ENCODE results near the gene PTPRCAP. TPM values are rescaled to one million over a fixed set of nuclear protein-coding genes. Genes with fewer than 3 reads are reported as not detected.

The PTPRCAP gene, protein sequence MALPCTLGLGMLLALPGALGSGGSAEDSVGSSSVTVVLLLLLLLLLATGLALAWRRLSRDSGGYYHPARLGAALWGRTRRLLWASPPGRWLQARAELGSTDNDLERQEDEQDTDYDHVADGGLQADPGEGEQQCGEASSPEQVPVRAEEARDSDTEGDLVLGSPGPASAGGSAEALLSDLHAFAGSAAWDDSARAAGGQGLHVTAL
- 0.42 TPM in 1 of 2 replicates, not detected in the other for total RNA-seq

DNA sequence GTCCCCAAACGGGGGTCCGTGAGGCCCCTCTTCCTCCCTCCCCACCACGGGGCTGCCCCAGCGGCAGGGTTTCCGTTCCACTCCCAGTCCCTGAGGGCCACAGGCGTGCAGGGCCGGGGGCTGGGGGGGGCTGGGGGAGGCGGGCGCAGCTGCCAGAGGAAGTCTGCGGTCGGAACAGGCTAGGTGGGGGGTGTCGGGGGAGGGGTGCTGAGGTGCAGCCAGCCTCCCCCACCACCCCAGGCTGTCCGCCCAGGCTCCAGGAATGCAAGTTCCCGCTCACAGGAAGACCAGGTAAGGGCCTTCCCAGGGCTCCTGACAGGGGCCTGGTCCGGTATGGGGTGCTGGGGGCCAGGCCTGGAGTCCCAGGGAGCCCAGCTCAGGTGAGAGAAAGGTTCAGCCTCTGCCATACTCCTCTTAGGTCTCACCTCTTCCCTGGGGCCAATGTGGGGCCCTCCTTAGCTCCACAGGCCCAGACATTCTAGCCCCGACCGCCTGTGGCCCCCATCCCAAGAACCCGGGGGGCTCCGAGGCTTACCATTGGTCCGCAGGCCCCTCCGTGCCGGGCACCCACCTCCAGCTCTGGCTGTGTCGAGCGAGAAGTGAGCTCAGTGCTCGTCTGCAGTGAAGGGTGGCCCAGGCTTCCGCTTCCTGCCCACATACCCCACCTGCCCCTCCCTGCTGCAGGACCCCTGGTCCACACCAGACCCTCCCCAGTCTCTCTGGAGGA lies at the start of gene PTPRCAP:
Gene PTPRCAP, minus strand, starts transcription at position 601 of the 727 bp plus-strand sequence. Its CDS starts 63 bp downstream, at position 538.

DNA sequence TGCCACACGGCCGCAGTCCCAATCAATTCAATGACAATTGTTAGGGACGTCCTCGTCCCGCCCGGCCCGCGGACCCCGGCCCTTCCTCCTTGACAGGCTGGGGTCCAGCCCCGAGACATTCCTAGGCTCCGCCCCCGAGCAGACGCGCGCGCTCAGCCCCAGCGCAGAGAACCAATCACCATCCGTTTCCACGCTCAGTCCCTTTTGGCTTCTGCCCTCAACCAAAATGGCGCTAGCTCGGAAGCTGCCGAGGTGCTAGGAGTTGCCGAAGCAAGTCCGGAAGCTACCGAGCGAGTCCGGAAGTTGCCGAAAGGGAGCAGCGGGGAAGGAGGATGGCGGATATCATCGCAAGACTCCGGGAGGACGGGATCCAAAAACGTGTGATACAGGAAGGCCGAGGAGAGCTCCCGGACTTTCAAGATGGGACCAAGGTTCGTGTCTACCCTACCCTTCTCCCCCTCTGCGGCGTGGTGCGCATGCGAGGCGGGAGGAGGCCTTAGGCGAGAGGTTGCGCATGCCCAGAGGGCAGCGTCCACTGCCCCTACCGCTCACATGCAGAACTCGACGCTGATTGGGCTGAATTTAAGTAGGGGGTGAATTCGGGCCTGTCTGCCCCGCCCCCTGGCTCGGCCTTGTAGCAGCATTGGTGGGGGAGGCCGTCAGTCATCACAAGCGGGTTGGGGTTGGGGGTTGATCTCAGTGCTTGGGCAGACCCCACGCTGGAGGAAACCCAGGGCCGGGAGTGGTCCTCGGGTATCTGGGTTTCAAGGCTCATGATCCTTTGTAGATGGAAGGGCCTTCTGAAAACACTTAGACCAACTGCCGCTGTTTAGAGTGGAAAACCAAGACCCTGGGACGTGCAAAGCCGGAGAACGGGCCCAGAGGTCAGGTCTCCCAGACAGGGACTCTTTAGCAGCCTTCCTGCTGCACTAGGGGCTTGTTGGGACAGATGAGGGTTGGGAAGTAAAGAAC lies 45.6 kb upstream of the PTPRCAP start, which contains the start of gene AIP:
Gene AIP, plus strand, starts transcription at position 200 of the 972 bp plus-strand sequence. Its CDS starts 133 bp downstream, at position 333.

DNA sequence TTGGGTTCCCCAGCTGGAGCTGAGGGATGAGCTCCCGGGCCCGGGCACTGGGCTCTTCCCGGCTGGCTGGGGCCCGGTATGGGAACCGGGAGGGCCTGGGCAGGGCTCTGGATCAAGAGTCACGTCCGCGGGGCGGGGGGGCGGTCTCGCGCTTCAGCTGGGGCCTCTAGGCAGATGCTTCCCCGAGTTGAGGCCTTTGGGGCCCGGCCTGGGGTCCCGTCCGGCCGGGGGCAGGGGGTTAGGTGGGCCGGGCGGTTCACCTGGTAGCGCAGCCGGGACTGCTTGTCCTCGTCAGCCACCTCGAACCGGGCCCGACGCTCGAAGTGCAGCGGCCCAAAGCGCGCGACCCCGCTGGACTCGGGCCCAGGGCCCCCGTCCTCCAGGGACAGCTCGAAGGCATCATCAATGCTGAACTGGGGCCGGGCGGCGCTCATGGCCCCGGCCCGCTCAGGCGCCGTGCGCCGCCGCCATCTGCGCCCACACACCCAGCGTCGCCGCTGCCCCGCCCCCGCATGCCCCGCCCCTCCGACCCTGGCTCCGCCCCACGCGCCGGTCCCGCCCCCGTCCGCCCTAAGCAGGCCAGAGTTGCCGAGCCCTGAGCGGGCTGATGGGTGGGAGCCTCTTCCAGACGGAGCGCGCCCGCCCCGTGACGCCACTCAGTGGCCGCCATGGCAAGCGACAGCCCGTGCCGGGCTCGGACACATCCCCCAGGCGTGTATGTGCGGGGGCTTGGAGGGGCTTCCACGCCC lies 31.5 kb upstream of the PTPRCAP start, which contains the start of gene TMEM134:
Gene TMEM134, minus strand, starts transcription at position 493 of the 749 bp plus-strand sequence. Its CDS starts 59 bp downstream, at position 434.

DNA sequence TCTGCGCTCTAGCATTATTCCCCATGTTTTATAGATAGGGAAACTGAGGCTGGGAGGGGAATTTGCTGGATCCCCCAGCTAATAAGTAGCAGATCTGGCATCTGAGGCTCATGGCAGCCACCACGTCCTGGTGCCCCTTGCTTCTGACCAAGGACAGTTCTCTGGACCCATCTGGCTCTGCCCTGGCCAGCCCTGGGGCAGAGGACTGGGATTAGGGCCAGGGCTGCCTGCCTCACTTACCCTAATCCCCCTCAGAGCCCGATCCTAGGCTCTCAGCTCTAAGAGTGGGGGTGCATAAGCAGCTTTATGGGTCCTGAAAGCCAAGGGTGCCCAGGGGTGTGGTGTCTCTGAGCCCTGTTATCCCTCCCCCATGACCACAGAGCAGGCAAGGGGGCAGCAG lies 17.6 kb upstream of the PTPRCAP start, which contains the start of gene CABP4:
Gene CABP4, plus strand, starts transcription at position 301 of the 400 bp plus-strand sequence. Its CDS starts 70 bp downstream, at position 371.

DNA sequence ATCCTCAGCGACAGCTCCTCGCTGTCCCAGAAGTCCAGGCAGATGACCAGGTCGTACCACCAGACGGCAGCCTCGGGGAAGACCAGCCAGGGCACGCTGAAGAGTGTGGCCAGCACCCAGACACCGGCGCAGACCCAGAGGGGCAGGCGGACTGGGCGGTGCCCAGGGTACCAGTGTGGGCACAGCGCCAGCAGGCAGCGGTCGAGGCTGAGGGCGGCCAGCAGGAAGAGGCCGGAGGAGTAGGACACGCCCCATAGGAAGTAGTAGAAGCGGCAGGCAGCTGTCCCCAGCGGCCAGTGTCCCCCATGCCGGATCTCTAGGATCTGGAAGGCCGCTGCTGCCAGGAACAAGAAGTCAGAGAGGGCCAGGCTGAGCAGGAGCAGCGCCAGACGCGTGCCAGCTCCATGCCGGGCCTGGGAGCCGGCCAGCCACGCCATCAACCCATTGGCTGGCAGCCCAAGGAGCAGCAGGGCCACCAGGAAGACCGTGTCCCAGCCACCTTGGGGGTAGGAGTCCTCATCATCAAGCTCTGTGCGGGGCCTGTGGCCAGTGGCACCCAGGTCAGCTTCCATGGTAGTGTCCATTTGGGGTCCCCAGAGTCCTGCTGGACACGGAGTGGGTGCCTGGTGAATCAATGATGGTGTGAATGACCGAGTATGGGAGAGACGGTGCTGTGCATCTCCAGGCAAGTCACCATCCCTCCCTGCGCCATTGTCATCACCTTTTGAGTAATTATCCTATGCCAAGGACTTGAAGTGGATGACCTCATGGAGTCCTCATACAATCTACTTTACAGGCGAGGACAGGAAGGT lies 14.9 kb upstream of the PTPRCAP start, which contains the start of gene GPR152:
Gene GPR152, minus strand, starts transcription at position 589 of the 812 bp plus-strand sequence. Its CDS starts 5 bp downstream, at position 584.

DNA sequence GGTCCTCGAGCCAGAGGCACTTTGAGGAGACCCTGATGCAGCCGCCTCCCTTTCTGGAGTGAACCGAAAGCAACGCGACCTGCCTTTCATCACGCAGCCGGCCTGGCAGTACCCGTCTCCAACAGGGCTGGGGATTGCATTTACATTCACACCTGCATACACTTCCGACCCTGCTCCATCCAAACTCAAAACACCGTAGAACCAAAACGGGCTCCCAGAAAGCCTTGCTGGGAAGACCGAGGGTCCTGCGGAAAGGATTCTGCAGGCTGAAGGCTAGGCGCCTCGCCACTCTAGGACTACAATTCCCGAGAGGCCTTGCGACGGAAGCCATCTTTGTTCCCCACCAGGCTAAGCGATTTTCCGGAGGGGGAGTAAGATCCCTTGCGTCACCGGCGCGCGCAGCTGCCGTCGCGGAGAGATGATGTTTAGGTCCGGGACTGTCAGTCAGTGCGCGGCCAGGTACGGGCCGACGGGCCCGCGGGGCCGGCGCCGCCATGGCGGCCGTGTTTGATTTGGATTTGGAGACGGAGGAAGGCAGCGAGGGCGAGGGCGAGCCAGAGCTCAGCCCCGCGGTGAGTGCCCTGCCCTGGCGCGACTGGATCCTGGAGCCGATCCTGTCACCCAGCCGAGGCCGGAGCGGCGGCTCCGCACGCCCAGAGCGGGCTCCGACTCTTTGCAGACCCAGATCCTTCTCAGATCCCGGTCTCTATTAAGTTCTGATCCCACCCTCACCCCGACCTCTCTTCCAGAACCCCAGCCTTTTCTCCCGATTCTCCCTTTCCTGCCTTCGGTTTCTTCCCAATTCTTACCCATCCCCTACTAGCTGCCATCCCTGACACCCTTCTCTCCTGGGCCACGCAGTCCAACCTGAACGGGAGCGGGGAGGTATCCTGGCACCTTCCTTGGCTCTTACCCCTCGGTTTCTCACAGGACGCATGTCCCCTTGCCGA lies 9.2 kb downstream of the PTPRCAP start, which contains the start of gene RPS6KB2:
Gene RPS6KB2, plus strand, starts transcription at position 443 of the 950 bp plus-strand sequence. Its CDS starts 52 bp downstream, at position 495.

DNA sequence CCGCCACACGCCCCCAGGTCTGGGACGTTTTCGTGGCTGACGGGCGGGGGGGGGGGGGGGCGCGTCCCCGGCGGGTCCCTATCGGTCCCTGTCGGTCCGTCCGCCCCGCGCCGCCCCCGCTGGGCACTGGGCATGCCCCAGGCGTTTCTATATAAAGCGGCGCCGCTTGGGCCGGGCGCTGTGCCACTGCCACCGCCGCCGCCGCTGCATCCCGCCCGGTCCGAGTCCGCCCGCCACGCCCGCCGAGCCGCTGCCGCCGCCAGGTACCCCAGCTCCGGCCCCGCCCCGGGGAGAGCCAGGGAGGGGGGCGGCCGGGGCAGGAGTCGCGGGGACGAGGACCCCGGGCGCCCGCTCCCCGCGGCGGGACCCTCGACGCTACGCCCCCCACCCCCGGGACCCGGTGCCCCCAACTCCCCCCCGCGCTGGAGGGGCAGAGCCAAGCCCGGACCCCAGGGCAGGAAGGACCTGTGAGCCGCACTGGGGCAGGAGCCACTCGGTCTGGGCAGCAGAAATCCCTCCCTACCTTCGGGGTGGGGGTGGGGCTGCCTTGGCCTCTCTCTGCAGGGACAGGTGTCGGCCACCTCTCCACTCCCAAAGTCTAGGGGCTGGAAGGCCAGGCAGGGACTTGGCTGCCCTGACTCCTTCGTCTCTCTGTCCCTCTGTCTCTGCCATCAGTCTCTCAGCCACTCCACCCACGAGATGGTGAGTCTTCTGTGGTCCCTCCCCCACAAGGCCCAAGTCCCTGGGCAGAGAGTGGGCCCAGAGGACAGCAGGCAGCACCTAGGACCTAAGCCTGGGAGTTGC lies 21.8 kb downstream of the PTPRCAP start, which contains the start of gene CARNS1:
Gene CARNS1, plus strand, starts transcription at position 178 of the 804 bp plus-strand sequence. Its CDS starts 522 bp downstream, at position 700.

DNA sequence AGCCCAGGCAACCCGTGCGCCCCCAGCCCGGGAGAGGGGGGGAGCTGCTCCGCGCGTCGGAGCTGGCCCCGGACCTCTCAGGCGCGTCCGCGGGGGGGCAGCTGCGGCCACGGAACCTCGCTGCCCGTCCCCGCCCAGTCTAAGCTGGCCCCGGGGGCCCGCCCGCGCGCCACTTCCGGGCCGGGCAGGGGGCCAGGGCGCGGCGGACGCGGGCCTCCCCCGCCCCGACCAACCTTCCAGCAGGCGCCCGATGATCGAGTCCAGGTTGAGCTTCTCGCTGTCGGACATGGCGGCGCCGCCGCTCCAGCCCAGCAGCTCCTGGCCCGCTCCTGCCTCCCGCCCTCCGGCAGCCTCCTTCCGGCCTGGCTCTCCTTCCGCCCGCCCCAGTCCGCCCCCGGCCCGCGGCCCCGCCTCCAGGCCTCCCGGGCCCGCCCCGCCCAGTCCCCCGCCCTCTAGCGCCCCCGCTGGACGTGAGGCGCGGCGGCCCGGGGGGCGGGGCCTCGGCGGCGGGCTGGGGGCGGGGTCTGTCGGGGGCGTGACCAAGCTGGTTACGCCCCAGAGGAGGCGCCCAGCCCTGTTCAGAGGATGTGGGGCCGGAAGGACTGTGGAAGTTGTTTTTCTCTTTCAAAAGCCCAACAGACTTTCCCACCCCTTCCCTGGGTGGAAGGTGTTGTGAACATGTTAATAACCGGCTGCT lies 35.8 kb downstream of the PTPRCAP start, which contains the start of gene PPP1CA:
Gene PPP1CA, minus strand, starts transcription at position 364 of the 697 bp plus-strand sequence. Its CDS starts 76 bp downstream, at position 288.

DNA sequence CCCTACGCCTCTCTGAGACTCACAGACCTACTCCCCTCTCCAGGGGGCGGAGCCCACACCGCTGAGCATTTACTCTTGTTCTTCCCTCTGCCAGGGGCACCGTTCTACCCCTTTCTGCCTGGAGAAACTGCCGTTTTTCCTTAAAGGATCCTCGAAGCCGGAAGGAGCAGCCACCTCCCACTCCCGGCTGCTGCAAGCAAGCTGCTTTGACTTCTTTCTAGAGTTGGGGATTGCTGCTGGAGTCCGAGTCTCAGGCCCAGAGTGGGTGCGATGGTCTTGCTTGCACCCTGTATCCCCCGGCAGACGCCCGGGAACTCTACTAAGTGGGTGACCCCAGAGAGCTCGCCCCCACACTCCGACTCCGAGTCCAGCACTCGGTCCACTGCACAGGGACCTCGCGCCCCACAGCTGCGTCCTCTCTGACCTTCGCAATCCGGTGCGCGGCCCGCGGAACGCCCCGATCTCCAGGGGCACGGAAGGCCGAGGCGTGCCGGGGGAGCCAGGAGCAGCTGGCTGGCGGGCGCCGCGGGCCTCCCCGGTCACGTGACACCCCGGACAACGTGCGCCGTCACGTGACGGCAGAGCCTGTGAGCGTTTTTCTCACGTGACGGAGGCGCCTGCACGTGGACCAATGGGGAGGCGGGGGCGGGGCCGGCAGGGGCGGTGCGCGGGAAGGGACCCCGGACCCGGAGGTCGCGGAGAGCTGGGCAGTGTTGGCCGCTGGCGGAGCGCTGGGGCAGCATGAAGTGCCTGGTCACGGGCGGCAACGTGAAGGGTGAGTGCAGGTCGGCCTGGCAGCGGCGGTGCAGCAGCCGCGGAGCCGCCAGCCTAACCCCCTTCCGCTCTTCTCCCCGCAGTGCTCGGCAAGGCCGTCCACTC lies 45.9 kb downstream of the PTPRCAP start, which contains the start of gene RAD9A:
Gene RAD9A, plus strand, starts transcription at position 683 of the 879 bp plus-strand sequence. Its CDS starts 59 bp downstream, at position 742.

Other genes starting within 250 kb of the PTPRCAP start
- gene GRK2, start 171.2 kb downstream of the PTPRCAP start, total RNA-seq: 24.6 and 33.1 TPM in 2 replicates
- 39.8 and 50.2 TPM in 2 replicates for gene ANKRD13D, start 148.4 kb downstream of the PTPRCAP start, total RNA-seq
- 13.1 and 18.6 TPM in 2 replicates for gene SSH3, start 134.2 kb downstream of the PTPRCAP start, total RNA-seq
- gene POLD4, start 84.1 kb downstream of the PTPRCAP start, total RNA-seq: 44.2 and 48.7 TPM in 2 replicates
- gene CLCF1, start 64.1 kb downstream of the PTPRCAP start, total RNA-seq: 1.8 and 4.2 TPM in 2 replicates
- 5.2 and 7.4 TPM in 2 replicates for gene RAD9A, start 45.7 kb downstream of the PTPRCAP start, total RNA-seq
- gene PPP1CA, start 35.8 kb downstream of the PTPRCAP start, total RNA-seq: 92.3 and 121 TPM in 2 replicates
- gene TBC1D10C, start 33.6 kb downstream of the PTPRCAP start, total RNA-seq: not detected in 2 replicates
- 0.30 and 0.51 TPM in 2 replicates for gene CARNS1, start 22.0 kb downstream of the PTPRCAP start, total RNA-seq
- 34.6 and 38.0 TPM in 2 replicates for gene RPS6KB2, start 9.2 kb downstream of the PTPRCAP start, total RNA-seq
- gene CORO1B, start 5.8 kb upstream of the PTPRCAP start, total RNA-seq: 123 and 144 TPM in 2 replicates
- gene GPR152, start 15.0 kb upstream of the PTPRCAP start, total RNA-seq: not detected in 2 replicates
- not detected in 2 replicates for gene CABP4, start 17.7 kb upstream of the PTPRCAP start, total RNA-seq
- gene TMEM134, start 31.6 kb upstream of the PTPRCAP start, total RNA-seq: 38.1 and 38.6 TPM in 2 replicates
- gene AIP, start 45.3 kb upstream of the PTPRCAP start, total RNA-seq: 51.1 and 80.2 TPM in 2 replicates
- 17.8 and 31.0 TPM in 2 replicates for gene PITPNM1, start 67.7 kb upstream of the PTPRCAP start, total RNA-seq
- gene CDK2AP2, start 70.5 kb upstream of the PTPRCAP start, total RNA-seq: 18.4 and 25.8 TPM in 2 replicates
- not detected in 2 replicates for gene CABP2, start 85.8 kb upstream of the PTPRCAP start, total RNA-seq
- gene GSTP1, start 146.1 kb upstream of the PTPRCAP start, total RNA-seq: 647 and 1,272 TPM in 2 replicates
- 127 and 147 TPM in 2 replicates for gene NDUFV1, start 169.3 kb upstream of the PTPRCAP start, total RNA-seq
- gene NUDT8, start 192.3 kb upstream of the PTPRCAP start, total RNA-seq: 4.5 and 5.3 TPM in 2 replicates
- not detected in 2 replicates for gene TBX10, start 202.1 kb upstream of the PTPRCAP start, total RNA-seq
- gene ACY3, start 213.0 kb upstream of the PTPRCAP start, total RNA-seq: not detected in 2 replicates
- not detected in 2 replicates for gene ALDH3B2, start 236.9 kb upstream of the PTPRCAP start, total RNA-seq